NCI-H2171 treated with DMSO at 0.1 percent for 48 hours (cell line): ENCODE data around the gene PPM1J.
"Not testable (repeated sequence)": the region's sequence is repeated elsewhere in the genome, so short reads cannot be mapped to it uniquely, and the experiment has no call there.

ENCODE experiments used
- DNase-seq: peaks from one replicate; lab custom pipeline; 2025; lab: John Stamatoyannopoulos, UW

Gene PPM1J

GRCh38 chr1:112715264-112716053 lies at the start of gene PPM1J:
TSS of gene PPM1J (minus strand) at chr1:112715332. CDS start at chr1:112715301, 31 bp downstream.
- DNase-seq = peak; percentile 85

- peak; percentile 57 for DNase-seq
Measured at GRCh38 chr1:112762541-112763500, 47.7 kb upstream of the PPM1J start.

DNA sequence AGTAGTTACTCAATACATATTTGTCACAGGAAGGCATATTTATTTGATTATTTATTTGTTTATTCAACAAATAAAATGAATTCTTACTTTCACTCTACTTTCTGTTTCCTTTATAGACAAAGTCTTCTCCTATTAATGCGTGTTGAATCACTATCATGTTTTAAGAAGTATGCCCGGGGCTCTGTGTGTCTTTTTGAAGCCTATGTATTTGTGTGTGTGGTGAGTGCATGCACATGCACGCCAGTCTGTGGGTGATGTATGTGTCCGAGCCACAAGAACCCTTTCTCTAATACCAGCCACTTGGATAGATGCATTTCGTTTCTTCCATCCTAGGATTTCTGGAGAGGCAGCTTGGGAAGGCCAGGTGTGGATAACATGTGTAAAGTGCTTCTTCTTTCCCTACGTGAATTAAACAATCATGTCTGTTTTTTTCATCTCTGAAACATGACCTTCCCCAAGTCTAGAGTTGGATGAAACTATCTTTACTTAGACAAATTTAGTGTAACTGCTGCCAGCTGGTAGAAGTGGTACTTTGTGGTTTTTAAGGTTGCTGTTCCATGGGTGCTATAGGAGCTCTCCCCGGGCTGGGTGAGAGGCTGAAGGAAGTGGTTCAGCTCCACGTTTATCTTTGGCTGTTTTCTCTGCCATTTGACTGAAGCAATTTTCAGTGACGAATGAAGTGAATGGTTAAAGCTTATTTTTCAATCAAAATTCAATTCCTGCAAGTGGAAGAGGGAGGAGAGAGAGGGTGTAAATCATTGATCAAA lies 46.8 kb upstream of the PPM1J start:
- peak; percentile 40 for DNase-seq

- DNase-seq = no peak
Measured at GRCh38 chr1:112759228-112759627, 44.1 kb upstream of the PPM1J start.

DNA sequence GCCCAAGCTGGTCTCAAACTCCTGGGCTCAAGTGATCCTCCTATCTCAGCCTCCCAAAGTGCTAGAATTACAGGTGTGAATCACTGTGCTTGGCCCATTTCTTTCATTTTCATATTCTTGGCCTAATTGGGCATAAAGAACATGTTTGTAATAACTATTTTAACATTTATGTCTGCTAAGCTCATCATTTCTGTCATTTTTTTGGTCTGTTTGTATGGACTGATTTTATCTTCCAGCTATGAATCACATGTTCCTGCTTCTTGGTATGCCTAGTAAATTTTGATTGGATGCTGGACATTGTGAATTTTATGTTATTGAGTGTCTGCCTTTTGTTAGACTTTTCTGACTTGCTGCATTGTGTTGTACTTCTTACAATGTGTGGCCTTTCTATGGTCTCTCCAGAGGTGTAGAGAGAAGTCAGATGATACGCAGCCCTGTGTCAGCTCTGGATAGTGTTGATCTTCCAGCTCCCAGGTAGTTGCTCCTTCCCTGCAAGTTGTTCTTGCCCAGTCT lies 39.0 kb upstream of the PPM1J start:
- DNase-seq = no peak

DNA sequence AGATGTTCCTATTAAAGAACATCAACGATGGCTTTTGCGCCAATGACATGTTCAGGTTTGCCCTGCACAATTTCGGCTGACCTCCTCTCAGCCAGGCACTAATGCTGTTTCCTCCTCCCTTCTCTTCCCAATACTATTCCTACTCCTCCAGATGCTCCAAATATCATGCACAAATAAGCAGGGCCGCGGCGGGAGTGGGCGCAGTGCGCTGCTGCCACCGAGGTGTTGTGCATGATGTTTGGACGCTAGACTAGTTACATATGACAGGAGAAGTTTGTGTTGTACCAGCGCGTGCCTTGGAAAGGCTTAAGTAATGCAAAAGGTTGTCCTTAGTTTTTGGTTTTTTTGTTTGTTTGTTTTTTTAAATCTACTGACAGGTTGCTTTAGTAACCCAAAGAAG lies 33.3 kb upstream of the PPM1J start:
- DNase-seq = no peak

- DNase-seq = no peak
Measured at GRCh38 chr1:112744009-112744578, 29.0 kb upstream of the PPM1J start.

GRCh38 chr1:112743174-112744008 lies 28.3 kb upstream of the PPM1J start:
- DNase-seq = no peak

DNA sequence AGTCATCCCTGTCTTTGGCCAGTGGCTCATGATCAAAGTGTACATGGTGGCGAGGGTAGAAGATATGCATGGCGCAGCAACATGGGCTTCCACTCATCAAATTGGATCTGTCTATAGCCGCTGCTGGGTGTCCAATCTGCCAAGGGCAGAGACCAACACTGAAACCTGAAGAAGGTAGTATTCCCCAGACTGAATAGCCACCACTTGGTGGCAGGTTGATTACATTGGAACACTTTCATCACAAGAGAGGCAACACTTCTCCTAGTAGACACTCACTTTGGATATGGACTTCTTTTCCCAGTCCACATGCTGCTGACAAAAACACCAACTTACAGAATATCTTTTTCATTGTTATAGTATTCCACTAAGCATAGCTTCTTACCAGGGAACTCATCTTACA lies 22.4 kb upstream of the PPM1J start:
- DNase-seq = no peak

DNA sequence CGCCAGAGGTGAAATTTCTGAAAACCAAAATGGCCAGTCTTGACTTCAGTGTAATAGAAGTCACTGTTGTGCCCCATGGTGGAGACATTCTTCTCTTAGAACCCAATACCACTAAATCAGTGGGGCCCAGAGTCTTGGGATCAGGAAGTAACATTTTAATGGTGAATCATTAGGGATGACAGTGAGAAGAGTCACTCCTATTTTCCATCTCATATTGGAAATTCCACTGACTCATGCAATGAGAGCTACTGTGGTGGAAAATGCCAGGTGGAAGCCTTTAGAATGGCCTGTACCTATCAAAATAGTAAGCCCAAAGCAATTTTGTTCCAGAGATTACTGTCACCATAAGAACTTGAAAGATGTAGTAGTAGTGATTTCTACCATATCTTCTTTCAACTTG lies 20.6 kb upstream of the PPM1J start:
- no peak for DNase-seq

DNA sequence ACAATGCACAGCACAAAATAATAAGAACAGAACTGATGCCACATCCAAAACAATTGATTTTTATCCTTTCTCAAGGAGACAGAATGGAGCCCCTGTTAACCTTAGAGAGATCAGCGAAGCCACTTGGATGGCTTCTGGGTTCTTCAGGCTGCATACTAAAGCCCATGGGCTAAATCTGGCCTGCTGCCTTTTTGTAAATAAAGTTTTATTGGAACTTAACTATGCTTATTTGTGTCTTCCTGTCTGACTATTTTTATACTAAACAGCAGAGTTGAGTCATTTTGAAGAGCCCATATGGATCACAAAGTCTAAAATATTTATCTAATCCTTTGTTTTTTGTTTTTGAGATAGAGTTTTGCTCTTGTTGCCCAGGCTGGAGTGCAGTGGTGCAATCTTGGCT lies 16.3 kb upstream of the PPM1J start:
- no peak for DNase-seq

DNA sequence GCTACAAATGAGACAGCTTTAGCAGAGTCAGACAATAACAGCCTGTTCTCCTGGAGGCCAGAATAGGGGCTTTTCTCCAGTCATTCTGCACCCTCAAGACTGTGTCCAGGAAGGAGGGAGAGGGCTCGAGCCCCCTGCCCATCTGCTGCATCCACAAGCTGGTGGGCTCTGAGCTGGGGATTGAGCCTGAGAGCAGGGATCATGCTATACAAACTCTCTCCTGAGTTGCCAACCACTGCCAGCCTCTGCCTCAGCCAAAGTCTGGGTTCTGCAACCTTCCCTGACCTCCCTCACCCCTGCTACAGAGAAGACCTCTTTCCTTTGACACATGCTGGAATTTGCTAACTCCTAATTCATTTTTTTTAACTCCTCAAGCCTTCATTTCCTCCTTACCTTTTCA lies 14.8 kb upstream of the PPM1J start:
- no peak for DNase-seq

DNA sequence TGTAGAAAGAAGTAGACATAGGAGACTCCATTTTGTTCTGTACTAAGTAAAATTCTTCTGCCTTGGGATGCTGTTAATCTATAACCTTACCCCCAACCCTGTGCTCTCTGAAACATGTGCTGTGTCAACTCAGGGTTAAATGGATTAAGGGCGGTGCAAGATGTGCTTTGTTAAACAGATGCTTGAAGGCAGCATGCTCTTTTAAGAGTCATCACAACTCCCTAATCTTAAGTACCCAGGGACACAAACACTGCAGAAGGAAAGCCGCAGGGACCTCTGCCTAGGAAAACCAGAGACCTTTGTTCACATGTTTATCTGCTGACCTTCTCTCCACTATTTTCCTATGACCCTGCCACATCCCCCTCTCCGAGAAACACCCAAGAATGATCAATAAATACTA lies 13.9 kb upstream of the PPM1J start:
- DNase-seq = not testable (repeated sequence)

- DNase-seq = not testable (repeated sequence)
Measured at GRCh38 chr1:112728306-112728971, 13.3 kb upstream of the PPM1J start.

DNA sequence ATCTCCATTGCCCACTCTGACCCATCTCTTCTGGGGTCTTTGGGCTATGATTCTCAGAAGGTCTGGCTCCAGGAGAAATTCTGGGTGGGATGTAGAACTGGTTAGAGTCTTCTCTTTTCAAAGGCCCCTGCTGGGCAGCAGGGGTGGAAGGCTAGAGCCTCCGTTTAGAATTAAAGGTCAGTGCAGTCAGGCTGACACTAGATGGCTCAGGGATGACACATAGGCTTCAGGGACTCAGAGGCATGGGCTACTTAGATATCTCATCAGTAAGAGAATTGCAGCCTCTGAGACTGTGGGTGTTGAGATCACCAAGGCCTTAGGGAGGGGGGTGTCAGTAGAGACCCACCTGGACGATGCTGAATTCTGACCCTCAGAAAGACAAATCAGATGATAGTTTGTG lies 12.6 kb upstream of the PPM1J start:
- no peak for DNase-seq

- not testable (repeated sequence) for DNase-seq
Measured at GRCh38 chr1:112724240-112724639, 9.1 kb upstream of the PPM1J start.

- DNase-seq = no peak
Measured at GRCh38 chr1:112723511-112723839, 8.3 kb upstream of the PPM1J start.

- peak; percentile 84 for DNase-seq
Measured at GRCh38 chr1:112722601-112723510, 7.7 kb upstream of the PPM1J start.

DNA sequence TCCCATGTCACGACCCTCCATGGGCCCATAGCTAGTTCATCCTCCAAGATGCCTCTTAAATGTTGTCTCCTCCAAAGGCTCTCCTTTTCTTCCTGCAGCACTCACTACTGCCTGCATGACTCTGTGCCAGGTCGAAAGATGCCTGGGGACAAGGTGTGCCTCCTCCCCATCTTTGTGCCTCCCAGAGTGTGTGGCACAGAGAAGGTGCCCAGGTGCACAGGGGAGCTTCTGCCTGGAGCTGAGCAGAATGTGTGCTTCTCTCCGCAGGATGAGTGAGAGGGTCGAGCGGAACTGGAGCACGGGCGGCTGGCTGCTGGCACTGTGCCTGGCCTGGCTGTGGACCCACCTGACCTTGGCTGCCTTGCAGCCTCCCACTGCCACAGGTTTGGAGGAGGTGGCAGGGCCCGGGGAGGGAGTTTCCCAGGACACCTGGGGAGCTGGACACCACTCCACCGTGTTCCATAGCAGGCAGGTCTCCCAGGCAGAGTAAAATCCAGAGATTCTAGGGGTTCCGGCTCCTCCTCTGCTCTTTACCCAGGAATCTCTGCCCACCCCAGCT lies 6.9 kb upstream of the PPM1J start:
- DNase-seq = peak; percentile 35
